Fibroblast of skin of right quadriceps (primary cell): ENCODE measurements around the gene BPIFA3.

Experiments
- DNase-seq: peaks from one replicate; pipeline ENCODE4 v3.0.0-alpha.2; 2013

The BPIFA3 gene

DNA sequence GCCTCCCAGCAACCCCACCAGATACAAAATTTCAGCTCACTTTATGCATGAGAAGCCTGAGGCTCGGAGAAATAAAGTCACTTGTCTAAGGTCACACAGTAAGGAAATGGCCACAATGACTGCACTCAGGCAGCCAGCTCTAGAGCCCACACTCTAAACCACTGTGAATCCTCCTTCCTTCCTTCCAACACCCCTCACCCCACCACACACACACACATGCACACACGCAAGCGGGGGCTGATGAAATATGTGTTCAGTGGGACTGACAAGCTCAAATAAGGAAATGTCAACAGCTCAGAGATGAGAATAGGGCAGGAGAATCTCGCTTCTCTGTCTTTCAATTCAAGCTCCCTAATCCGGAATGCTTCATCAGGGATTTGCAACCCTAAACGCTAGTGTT, 12.7 kb downstream of the BPIFA3 start:
- DNase-seq: no peak

- no peak for DNase-seq
These were observed 14.1 kb downstream of the BPIFA3 start for GRCh38 chr20:33231237-33231636.

GRCh38 chr20:33232486-33233072, 15.4 kb downstream of the BPIFA3 start:
- DNase-seq: no peak

DNA sequence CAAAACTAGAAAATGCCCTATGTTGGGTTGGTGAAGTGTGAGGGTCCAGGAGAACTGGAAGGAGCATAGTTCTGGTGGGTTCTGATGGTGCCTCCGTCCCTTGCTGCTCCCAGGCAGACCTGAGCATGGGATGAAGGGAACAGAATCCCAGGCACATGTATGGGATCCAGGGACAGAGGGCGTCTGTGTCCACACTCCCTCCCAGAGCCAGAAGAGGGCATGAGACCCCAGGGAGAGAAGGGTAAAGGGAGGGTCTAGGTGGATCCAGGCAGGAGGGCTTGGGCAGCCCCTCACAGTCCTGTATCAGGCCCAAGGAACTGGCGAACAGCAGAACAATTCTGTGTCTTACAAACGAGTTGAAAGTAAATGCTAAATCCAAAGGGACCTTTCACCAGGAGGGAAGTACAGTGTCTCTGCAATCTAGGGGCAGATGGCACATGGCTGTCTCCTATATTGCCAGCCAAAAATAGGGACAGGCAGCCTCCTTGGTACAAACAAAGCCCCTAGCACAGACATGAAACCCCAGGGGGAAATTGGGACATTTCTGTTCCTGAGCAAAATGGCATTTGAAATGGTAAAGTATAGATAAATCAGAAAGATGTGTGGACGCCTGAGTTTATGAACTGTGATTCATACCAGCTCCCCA, 16.1 kb downstream of the BPIFA3 start:
- no peak for DNase-seq

DNA sequence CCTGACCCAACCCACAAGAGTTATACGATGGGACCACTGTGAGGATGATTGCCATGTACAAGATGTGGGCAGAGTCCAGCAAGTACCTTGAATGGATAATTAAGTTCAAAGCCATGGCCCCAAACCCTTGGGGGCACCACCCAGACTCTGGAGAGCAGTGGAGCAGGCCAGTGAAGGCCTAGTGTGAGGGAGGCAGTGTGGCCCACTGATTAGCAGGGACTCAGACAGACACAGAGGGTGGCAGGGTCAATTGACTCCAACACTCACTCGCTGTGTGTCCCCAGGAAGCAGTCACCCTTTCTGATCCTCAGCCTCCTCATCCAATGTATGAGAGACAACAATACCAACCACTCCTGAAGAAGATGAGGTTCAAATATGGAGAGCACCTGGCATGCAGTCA, 16.9 kb downstream of the BPIFA3 start:
- no peak for DNase-seq

DNA sequence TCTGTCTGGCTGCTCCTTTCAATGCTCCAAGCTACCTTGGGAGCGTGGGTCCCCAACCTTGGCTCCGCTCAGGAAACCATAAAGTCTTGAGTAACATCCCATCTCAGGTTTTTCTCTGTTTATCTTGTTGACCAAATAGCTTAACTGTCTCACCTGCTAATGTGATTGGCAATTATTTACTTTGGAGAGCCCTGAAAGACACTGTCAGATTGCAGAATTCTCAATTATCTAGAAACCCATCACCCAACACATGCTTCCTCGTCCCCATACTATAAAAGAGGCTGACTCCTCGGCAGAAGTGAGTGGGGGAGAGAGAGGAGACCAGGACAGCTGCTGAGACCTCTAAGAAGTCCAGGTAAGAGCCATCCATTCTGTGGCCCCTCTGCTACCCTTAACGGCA, 18.5 kb downstream of the BPIFA3 start, which contains the start of gene BPIFA1:
Gene BPIFA1 (plus strand): TSS at position 301 of the 400 bp plus-strand sequence. CDS start 1,716 bp downstream, outside the sequence.
- DNase-seq: no peak

GRCh38 chr20:33236351-33236750, 19.2 kb downstream of the BPIFA3 start:
- no peak for DNase-seq

GRCh38 chr20:33237989-33238388, 20.8 kb downstream of the BPIFA3 start:
- DNase-seq: no peak

GRCh38 chr20:33239418-33239817, 22.3 kb downstream of the BPIFA3 start:
- no peak for DNase-seq

- no peak for DNase-seq
These were observed 23.0 kb downstream of the BPIFA3 start for GRCh38 chr20:33239979-33240736.

DNA sequence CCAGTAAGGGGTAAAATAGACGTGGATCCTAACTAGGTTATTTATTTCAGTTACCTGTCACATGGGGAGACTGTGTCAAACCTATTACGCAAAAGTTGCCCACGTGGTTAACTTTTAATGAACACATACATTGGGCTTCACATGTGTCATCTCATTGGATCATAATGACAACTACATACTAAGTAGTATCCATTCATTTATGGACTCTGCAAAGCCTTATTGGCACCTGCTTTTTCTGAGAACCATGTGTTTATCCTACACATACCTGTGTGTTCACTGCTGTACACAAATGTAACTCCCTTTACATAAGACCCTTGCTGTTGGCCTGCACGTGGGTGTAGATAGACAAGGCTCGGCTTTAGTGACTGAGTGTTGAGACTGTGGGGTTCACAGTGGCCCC, 23.8 kb downstream of the BPIFA3 start:
- no peak for DNase-seq

DNA sequence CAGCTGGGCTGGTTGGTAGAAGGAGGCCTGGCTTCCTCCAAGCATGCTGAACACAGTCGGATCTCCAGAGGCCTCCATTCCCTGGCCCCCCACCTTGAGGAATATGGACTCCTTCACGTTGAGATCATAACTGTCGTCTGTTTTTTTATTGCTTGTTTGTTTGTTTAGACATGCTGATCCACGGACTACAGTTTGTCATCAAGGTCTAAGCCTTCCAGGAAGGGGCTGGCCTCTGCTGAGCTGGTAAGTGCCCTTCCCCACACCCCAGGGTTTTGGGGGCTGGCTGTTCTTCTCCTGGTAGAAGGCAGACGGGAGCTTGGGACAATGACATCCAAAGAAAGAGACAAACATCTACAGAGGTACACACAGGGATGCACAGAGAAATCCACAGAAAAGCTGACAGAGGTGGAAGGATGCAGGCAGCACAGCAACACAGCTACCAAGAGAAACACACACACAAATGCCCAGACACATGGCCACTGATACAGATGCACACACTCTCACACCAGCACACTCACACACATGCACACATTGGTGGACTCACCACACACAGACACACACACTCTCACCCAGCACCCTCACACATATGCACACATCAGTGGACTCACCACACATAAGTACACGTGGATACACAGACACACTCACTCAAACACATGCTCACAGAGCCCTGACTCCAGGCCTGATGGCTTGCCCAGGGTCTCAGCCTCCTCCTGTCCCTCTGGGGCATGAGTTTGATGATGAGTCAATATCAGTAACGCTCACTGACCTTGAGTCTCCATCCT, 25.4 kb downstream of the BPIFA3 start:
- DNase-seq: no peak

GRCh38 chr20:33246077-33246476, 28.9 kb downstream of the BPIFA3 start:
- DNase-seq: no peak

DNA sequence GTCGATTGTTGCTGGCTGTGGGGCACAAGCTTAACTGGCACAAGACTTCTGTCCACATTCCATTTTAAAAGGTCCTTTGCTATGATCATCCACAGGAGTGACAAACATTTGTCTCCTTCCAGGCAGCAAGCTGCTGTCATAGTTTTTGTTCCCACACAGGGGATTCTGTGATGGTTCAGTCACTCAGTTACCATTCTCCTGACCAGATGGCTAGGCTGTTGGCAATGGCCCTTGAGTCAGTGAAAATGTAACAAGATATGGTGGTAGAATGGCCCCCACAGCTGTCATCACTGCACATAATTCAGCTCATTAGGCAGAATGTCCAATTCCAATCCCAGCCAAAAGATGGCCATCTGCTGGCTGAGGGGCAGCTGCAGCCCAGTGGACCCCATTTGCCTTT, 32.3 kb downstream of the BPIFA3 start:
- no peak for DNase-seq

GRCh38 chr20:33250666-33251065, 33.5 kb downstream of the BPIFA3 start:
- no peak for DNase-seq

- DNase-seq: no peak
These were observed 34.3 kb downstream of the BPIFA3 start for GRCh38 chr20:33251496-33251895.

DNA sequence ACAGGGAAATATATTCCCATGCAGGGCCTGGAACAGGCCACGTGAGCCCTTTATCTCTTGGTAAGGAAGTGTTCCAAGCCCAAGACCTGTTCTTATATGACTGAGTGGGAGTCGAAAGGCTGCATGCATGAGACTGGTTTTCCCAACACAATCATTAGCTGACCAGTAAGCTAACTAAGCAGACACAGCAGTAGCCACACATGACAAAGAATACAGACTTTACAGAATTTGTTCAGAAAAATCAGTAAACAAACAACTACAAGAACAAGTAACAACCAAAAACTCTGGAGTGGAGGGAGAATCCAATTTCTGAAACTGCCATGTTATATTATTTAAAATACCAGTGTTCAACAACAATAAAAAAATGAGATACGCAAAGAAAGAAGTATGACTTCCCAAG, 35.3 kb downstream of the BPIFA3 start:
- no peak for DNase-seq

DNA sequence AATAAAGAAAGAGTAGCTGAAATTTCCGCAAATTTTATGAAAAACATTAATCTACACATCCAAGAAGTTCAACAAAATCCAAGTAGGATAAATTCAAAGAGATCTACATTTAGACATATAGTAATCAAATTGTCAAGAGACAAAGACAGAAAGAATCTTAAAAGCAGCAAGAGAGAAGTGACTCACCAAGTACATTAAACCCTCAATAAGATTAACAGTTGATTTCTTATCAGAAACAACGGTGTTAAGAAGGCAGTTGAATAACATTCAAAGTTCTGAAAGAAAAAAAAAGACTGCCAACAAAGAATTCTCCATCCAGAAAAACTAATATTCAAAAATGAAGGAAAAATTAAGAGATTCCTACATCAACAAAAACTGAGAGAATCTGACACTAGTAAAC, 37.9 kb downstream of the BPIFA3 start:
- DNase-seq: no peak

DNA sequence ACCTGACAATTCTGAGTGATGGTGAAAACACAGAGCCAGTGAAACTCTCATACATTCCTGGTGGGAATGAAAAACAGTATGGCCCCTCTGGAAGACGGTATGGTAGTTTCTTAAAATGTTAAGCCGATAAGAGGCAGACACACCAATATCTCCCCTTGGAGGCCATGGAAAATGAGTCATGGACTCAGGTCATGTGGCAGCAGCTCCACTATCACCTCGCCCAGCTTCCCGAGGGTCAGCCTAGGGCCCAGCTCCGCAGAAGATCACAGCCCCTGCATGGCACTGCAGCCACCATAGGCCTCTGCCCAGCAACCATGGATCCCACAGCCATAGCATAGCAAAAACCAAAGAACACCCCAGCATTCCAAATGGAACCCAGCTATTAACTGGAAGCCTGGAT, 40.1 kb downstream of the BPIFA3 start:
- no peak for DNase-seq

DNA sequence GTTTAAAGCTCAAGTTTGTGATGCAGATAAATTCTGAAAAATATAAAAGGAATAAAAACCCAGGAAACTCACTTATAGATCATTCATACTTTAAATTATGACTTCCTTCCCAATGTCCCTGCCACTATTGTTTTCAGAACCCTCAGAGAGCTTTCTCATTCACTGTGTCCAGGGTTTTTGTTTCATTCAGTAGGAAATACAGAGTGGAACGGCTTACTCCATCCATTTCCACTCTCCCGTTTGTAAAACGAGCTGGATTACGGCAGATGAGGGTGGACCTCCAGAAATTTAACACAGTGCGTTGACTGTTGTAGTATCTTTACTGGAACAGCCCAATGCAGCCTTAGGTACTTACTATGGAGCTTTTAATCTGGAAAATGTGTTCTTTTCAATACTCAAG, 42.2 kb downstream of the BPIFA3 start:
- no peak for DNase-seq

GRCh38 chr20:33261465-33261864, 44.3 kb downstream of the BPIFA3 start:
- DNase-seq: no peak

GRCh38 chr20:33262658-33263065, 45.5 kb downstream of the BPIFA3 start:
- DNase-seq: peak; percentile 14

DNA sequence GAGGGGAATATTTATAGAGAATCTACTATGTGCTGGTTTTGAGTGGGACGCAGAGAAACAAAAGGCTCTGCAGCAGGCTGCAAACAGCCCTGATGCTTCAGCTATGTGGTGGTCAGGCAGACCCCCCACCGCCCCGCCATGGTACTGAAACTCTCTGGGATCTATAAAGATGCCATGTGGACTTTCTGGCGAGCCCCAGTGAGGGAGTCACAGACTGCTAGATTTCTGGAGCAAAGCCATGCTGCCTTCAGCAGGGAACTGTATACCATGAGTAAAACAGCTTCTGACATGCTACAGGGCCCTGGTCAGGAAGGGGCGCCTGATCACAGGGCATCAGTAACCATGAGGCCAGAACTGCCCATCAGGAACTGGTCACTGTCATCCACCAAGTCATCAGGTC, 46.6 kb downstream of the BPIFA3 start:
- DNase-seq: no peak
